Medulla oblongata (tissue), 1 donor: Measurements from ENCODE around the gene PDLIM7.
"Not testable (repeated sequence)": the region's sequence is repeated elsewhere in the genome, so short reads cannot be mapped to it uniquely, and the experiment has no call there.

Source experiments
- DNase-seq: peaks from one replicate; pipeline ENCODE4 v3.0.0-alpha.2; 2015; ENCODE audit errors: extremely low spot score

The PDLIM7 gene

DNA sequence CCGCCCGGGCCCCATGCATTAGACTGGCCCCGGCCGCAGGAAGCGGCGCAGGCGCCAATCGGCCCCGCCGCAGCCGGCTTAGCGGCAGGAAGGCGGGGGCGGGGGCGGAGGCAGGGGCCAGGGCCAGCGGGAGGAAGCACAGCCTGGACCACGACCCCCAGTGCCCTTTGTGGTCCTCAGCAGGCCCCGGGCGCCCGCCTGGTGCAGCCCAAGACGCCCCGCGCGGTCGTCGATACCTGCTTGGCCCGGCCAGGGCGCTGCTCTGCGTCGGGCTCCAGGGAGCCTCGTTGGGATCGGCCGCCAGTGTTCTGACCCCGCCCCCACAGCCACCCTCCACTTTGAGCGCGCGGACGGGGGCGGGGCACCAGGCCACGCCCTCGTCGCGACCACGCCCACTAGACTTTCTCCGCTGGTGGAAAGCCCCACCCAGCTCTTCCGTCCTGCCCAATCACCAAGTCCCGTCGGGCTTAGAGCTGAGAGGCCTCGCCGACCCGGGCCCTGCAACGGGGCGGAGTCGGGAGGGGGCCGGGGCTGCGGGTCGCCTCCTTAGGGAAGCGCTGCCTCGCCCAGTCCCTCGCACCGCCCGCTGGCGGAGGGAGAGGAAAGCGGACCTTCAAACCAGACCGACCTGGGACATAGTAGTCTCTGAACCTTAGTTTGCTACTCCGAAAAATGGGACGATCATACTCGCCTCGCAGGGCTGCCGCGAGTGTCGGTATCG, at the start of gene PDLIM7:
TSS of gene PDLIM7 (minus strand) at position 313 of the 721 bp plus-strand sequence. CDS start 1,092 bp downstream, outside the sequence.
- peak; percentile 92 for DNase-seq

DNA sequence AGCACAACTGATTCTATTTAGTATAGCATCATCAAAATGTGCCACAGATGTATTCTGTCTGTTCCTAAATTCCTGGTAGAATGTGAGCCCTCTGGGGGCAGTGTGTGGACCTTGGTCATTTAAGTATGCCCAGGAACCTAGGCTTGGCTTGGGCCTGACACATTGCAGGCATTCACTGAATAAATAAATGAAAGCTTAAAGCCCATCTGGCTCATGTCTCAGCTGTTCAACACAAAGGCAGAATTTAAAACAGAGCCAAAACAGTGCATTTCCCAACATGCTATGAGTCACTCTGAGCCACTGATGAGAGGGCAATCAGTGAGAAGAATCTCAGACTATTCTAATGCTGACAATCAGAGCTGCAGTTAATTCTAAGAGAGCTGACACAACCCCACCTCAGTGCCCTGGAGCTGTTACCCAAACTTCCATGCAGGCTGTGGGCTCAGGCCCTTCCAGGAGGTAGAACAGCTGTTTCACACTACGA, 48.9 kb upstream of the PDLIM7 start:
- peak; percentile 54 for DNase-seq

GRCh38 chr5:177545487-177546257, 48.3 kb upstream of the PDLIM7 start:
- no peak for DNase-seq

DNA sequence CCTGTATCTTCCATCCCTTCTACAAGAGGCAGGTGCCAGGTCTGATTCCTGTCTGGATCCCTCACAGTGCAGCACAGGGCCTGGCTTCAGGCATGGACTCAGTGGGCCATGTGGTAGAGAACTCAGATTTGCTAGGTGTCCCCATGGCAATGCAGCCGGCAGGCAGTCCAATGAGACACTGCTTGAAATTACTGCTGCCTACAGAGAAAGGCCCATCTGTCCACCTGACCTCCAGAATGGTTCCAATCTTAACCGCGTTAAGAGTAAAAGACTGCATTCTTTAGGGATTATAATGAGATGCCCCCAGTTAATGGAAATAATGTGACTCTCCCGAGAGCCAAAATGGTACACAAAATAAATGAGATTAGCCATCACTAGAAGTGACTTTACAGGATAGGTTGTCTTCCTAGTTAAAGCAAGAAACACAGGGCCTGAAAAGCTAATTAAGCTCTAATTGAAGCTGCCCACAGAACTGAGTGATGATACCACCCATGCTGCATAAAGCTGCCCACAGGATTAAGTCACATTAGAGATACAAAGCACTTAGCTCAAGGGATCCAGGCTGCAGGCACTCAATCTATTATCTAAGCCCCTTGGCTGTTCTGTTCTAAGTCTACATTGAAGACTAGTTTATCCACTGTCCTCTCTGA, 45.5 kb upstream of the PDLIM7 start:
- DNase-seq, result no peak

- no peak for DNase-seq
Measured at GRCh38 chr5:177540438-177540837, 43.0 kb upstream of the PDLIM7 start.

DNA sequence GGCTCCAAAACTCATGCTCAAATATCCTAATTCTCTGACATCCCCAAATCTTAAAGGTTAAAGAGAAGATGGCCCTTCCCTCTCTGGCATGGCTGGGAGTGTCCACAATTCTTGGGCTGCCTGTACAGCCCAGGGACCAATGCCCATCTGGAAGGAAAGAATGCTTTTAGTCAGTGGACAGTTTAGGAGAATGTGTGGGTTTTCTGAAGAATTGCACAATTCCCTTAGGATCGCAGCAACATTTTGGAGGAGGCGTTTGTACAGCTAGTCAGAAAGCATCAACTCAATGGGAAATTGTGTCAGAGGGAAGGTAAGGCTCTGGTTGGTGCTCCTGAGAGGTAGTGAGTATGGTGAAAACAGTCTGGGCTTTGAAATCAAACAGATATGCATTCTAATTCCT, 42.0 kb upstream of the PDLIM7 start:
- DNase-seq, result no peak

DNA sequence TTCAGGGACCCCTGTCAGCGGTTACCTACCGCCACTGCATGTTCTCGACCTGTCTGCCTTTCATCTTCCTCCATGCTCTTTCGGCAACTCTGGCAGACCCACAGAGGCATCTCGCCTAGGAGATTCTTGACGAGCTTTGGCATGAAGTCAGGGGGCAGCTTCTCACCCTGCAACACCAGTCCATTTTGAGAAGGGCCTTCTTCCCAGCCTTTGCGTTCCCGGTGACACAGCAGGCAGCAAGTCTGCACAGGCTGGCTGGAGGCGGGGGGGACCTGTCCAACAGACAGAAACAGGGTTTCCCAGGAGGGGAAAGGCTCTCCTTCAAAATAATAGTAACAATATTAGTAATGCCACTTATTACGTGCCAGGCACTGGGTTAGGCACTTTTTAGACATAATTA, 41.5 kb upstream of the PDLIM7 start:
- no peak for DNase-seq

DNA sequence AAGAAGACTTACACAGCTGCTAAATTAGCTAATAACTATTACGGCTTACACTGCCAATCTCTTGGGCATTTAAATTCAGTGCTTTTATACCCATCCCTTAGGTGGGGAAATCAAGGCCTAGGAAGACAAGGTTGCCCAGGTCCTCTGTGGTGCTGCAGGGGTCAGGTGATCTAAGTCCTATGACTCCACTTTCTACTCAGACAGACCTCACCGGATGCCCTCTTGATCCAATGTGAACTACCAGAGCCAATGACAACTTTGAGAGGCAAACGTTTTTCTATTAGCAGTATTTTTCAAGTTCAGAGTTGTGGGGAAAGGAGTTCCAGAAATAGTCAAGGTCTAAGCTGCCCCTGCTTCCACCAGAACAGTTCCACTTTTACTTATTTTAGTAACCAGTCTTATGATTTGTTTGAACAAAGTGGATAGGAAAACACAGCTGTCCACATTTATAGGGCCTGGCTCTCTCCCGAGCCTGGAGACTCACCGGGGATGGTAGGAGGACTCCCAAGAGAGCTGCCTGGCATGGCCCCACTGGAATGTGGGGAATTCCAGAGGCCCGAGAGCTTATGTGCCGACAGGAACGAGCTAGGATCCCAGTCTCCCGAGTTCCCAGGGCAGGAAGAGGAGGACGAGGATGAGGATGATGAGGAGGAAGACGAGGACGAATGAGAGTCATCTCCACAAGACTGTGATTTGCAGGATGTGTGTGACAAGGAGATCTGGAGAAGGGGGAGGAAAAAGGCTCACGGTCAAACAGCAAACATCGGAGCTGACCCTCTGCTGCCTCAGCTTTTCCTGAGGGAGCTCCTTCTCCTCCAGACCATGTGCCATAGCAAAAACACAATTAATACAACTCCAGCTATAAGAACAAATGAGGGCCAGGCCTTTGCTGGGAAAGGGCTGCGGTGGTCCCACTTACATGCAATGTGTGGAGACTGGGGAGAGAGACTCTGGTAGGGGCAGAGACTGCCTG, 40.3 kb upstream of the PDLIM7 start:
- DNase-seq, result no peak

GRCh38 chr5:177536386-177536785, 39.0 kb upstream of the PDLIM7 start:
- DNase-seq, result no peak

GRCh38 chr5:177535125-177535524, 37.7 kb upstream of the PDLIM7 start:
- DNase-seq, result no peak

GRCh38 chr5:177534433-177534832, 37.0 kb upstream of the PDLIM7 start:
- DNase-seq, result not testable (repeated sequence)

DNA sequence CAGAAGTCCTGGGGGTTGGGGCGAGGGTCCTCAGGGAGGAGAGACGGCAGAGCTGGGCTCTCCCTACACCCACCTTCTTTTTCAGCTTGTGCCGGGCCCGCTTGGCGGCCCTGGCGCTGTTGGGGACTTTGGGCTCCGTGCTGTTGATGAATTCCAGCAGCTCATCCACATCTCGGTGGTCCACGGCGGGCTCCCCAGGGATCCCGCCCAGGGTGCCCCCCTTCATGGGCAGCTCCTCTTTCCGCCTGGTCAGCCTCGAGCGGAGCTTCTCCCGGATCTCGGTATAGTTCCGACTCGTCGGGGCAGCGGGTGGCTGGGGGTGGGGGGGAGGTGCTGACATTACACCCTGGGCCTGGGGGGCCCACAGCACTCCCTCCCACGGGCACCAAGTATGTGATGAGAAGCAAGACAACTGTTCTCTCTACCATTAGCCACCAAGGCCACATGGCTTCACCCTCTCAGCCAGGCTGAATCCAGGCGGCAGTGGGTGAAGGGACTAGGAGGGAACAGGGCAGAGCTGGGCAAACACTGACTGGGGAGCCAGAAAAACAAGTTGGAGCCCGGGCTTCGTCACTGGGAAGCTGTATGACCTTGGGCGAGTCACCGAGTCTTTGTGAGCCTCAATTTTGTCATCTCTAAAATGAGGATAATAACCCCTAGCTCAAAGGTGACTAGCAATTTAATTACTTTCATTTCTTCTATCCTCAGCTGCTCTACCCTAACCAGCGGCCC, 34.0 kb upstream of the PDLIM7 start:
- DNase-seq, result no peak

DNA sequence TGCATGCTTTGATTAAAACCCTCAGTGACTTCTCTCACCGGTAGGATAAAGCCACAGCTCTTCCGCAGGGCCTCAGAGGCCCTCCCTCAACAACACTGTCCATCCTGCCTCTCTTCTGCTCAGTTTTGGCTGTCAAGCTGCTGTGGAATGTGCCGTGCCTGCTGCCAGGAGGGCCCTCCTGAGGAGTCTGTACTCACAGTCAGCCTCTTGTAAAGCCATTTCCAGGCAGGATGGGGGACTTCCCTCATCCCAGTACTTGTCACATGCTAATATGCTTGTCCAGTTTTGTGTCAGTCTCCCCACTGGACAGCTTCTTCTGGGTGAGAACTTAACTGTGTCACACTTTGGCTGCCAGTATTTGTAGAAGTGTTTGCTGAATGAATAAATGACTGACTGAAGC, 33.2 kb upstream of the PDLIM7 start:
- DNase-seq, result no peak

DNA sequence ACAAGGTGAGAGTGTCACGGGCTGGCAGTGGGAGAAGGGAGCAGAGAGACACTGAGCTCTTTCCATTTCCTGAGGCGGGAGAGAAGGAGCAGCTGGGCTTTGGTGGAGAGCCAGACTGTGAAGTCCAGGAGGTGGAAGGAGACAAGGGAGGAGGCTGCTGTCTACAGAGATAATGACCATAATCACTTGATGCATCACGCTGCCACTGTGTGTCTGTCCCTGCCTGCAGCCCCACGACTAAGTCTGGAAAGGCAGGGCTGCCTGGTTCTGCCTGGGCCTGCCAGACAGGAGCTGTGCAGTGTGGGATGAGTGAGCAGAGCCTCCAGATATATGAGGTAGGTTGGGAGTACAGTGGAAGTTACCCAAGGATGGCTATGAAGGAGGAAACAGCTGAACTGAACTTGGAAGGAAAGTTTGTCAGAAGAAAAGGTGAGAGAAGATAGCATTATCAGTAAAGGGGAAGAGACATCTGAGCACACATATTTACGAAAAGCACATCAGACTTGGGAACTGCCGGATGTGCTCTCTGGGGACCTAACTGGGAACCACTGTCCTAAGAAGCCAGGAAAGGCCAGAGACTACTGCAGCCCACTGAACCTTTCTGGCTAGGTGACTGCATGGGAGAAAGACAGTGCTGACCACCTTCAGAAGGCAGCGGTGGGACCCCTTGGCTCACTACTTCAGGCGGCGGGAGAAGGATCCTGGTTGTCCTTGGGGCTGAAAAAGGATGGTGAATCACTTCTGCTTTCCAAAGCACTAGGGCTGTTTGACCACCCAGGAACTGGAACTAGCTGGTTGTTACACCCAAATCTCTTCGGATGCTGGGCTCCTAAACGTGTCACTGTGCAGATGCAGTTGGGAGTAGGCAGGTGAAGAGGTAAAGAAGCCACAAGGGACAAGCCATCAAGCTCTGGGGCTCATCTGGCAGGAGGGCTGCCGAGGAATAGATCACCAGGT, 32.1 kb upstream of the PDLIM7 start:
- no peak for DNase-seq

- DNase-seq, result no peak
Measured at GRCh38 chr5:177528631-177529030, 31.2 kb upstream of the PDLIM7 start.

DNA sequence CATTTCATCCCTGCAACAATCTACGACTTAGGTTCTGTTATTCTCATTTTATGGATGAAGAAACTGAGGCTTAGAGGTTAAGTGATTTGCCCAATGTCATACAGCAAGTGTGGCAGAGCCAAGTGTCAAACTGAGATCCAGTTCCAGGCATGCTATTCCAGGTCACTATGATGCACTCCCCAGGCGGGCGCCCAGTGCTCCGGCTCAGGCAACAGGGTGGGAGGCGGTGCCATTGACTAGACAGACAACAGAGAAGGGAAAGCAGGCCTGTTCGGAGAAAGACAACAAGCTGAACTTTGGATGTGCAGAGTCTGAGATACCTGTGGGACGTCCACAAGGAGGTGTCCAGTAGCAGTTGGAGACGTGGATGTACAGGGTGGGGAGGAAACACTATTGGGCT, 30.2 kb upstream of the PDLIM7 start:
- DNase-seq, result no peak

DNA sequence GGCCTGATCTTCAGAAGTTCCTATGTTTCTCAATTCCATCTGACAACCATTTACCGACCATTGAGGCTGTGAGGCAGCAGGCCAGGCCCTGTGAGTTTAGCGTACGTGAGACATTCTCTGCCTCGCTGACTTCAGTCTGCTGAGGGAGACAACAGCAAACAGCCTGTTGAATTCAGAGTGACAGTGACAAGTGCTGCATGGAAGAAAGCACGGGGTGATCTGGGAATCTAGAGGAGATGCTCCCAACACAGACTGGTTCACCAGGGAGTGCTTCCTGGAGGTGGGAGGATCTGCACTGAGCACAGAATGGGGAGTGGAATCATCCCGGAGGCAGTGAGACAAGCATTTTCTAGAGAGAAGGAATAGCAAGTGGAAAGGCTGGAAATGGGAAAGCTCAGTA, 29.4 kb upstream of the PDLIM7 start:
- DNase-seq, result no peak

DNA sequence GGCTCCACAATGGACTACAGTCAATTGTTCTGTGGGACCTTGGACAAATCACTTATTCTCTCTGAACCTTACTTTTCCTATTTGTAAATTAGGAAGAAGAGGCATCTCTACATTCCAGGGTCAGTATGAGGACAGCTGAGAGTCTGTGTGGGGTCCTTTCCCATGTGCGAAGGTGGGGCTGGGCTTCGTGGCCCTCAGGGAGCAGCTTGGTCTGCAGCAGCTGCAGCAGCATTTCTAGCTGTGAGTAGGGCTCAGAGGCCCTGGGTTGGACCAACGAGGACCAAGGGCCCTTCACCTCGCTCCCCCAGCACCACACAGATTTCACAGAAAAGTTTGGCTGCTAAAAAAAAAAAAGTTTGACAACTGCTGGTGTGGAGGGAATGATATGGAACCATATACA, 28.8 kb upstream of the PDLIM7 start:
- DNase-seq, result no peak

DNA sequence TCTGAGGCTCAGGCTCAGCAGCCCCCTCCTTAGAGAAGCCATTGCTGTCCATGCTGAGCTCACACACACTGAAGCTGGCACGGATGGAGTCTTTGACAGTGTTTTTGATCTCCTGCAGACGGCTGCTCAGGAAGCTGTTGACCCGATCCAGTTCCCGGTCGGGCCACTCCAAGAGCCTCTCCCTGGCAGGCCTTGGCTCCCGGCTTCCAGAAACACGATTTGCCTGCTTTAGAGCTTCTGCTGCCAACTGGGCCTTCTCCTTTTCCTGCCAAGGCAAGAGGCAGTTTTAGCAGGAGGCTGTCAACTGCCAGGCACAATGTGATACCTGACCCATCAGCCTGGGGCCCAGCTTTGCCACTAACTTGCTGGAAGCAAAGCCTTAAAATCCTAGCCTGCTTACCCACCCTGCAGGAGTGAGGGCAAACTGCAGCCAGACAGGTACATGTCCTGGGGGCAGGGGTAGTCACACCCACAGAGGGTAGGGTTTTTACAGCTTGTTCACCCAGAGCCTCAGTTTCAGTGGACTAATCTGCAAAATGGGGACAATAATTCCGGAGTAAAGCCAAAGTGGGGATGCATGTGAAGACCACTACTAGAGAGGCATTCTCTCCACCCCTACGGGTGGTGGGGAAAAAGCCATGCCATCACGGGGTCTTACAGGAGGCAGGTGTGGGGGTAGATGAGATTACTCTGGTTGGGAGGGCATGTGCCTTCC, 27.7 kb upstream of the PDLIM7 start:
- peak; percentile 60 for DNase-seq
